Erythroblast (primary cell): ENCODE results near the gene SETD7.

Experiments used
- GATA1 ChIP-seq: IDR thresholded peaks from 2 replicates; pipeline ENCODE4 v1.6.1; 2011; ENCODE audit warnings: low read depth, mild to moderate bottlenecking, control low read depth, low read length, moderate library complexity
- POLR2A ChIP-seq: IDR thresholded peaks from 2 replicates; pipeline ENCODE4 v1.6.1; 2011; ENCODE audit warnings: mild to moderate bottlenecking, low read length

DNA sequence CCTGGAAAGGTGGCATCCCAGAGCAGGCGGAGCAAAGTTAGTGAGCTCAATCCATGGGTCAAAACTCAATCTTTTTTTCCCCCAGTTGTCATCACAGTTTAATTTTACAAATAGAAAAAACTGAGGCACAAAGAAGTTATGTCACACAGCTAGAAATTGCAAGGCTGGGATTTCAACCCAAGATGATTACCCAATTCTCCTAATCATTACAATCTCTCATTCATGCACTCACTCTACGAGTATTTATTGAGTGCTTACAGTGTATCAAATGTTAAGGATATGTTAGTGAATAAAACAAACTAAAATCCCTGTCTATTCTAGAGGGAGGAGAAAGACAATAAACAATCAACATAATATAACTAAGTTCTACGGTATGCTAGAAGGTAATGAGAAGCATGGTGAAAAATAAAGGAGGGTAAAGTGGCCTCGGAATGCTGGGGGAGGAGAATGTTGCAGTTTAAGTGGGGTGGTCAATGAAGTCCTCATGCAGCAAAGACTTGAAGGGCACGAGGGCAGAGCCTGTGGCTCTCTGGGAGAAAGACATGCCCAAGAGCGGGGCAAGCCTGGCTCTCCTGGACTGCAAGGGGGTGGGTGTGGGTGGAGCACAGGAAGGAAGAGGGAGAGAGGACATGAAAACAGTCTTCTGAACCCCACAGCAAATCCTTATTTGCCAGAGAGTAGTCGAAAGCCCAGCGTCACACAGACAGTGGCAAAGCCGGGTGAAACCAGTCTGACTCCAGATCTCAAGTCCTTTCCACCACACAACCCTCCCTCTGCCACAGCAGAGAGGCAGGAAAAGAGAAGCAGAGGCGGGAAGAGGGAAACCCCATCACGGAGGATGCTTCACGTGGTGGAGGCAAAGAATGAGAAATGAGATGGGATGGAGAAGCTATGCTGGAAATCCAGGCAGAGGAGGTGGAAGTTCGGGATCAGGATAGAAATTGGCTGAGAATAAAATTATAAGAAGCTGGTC, 53.8 kb downstream of the SETD7 start:
- no peak for TF ChIP-seq POLR2A
- TF ChIP-seq GATA1, result no peak
